Nephron progenitor cell (in vitro differentiated cells): ENCODE measurements around the gene RSF1.

Experiments
- DNase-seq: peaks from one replicate; pipeline ENCODE4 v3.0.0; 2021
- H3K27ac Mint-ChIP-seq: 2 replicates; pipeline ENCODE4 v1.8.0; 2021; ENCODE audit warnings: mild to moderate bottlenecking, moderate library complexity, mixed read lengths
- H3K27me3 Mint-ChIP-seq: 2 replicates; pipeline ENCODE4 v1.8.0; 2021; ENCODE audit warnings: mild to moderate bottlenecking, low read depth, mixed read lengths; ENCODE audit not compliant: poor library complexity
- H3K36me3 Mint-ChIP-seq: 2 replicates; pipeline ENCODE4 v1.8.0; 2021; ENCODE audit warnings: low read depth, mixed read lengths
- H3K4me1 Mint-ChIP-seq: 2 replicates; pipeline ENCODE4 v1.8.0; 2021; ENCODE audit warnings: mixed read lengths
- H3K4me3 Mint-ChIP-seq: 2 replicates; pipeline ENCODE4 v1.8.0; 2021; ENCODE audit warnings: mild to moderate bottlenecking, moderate library complexity, mixed read lengths
- H3K9me3 Mint-ChIP-seq: 2 replicates; pipeline ENCODE4 v1.8.0; 2021; ENCODE audit warnings: mild to moderate bottlenecking, moderate library complexity, mixed read lengths
- CTCF ChIP-seq: fragments of 200-600 bp; sonication (generic); IDR thresholded peaks from 2 replicates; pipeline ENCODE4 v1.5.0; 2021; ENCODE audit warnings: antibody characterized with exemption

The RSF1 gene

GRCh38 chr11:77784572-77784971 lies 36.0 kb downstream of the RSF1 start:
- no peaks in the 10 kb centered on the region for H3K4me1 Mint-ChIP-seq

GRCh38 chr11:77783025-77783424 lies 37.5 kb downstream of the RSF1 start:
- Mint-ChIP-seq H3K4me3 (no peak overlapping the region), H3K27ac (no peak overlapping the region), H3K9me3 (no peaks in the 10 kb centered on the region), H3K27me3 (no peaks in the 10 kb centered on the region), H3K36me3 (peaks cover 41% of the 10 kb centered on the region), H3K4me1 (no peaks in the 10 kb centered on the region)
- DNase-seq: no peak
- no peak for TF ChIP-seq CTCF

More at GRCh38 chr11:77784572-77784971, 36.0 kb downstream of the RSF1 start:
- no peak for DNase-seq
- H3K4me3 Mint-ChIP-seq: no peak overlapping the region
- H3K27ac Mint-ChIP-seq: peak overlapping the region; percentile 74
- H3K9me3 Mint-ChIP-seq: peaks cover 8% of the 10 kb centered on the region
- H3K27me3 Mint-ChIP-seq: no peaks in the 10 kb centered on the region
- H3K36me3 Mint-ChIP-seq: peaks cover 54% of the 10 kb centered on the region
- TF ChIP-seq CTCF: no peak

GRCh38 chr11:77779935-77780334 lies 40.6 kb downstream of the RSF1 start:
- Mint-ChIP-seq H3K9me3 (no peaks in the 10 kb centered on the region), H3K4me1 (peaks cover 7% of the 10 kb centered on the region), H3K27me3 (no peaks in the 10 kb centered on the region), H3K36me3 (peaks cover 31% of the 10 kb centered on the region), H3K4me3 (no peak overlapping the region), H3K27ac (no peak overlapping the region)
- no peak for DNase-seq
- TF ChIP-seq CTCF: no peak

- DNase-seq: no peak
- Mint-ChIP-seq H3K36me3 (peaks cover 30% of the 10 kb centered on the region), H3K27me3 (no peaks in the 10 kb centered on the region), H3K4me1 (peaks cover 7% of the 10 kb centered on the region), H3K27ac (no peak overlapping the region), H3K9me3 (no peaks in the 10 kb centered on the region), H3K4me3 (no peak overlapping the region)
- TF ChIP-seq CTCF: no peak
These were observed 42.0 kb downstream of the RSF1 start for GRCh38 chr11:77778549-77778948.

- Mint-ChIP-seq H3K9me3 (no peaks in the 10 kb centered on the region), H3K27me3 (no peaks in the 10 kb centered on the region), H3K4me1 (peaks cover 7% of the 10 kb centered on the region), H3K4me3 (no peak overlapping the region), H3K36me3 (peaks cover 30% of the 10 kb centered on the region), H3K27ac (no peak overlapping the region)
- DNase-seq: no peak
- no peak for TF ChIP-seq CTCF
These were observed 42.4 kb downstream of the RSF1 start for GRCh38 chr11:77778118-77778517.

- DNase-seq: no peak
- Mint-ChIP-seq H3K36me3 (peaks cover 23% of the 10 kb centered on the region), H3K9me3 (no peaks in the 10 kb centered on the region), H3K27me3 (no peaks in the 10 kb centered on the region), H3K4me1 (peaks cover 7% of the 10 kb centered on the region), H3K27ac (no peak overlapping the region), H3K4me3 (no peak overlapping the region)
- no peak for TF ChIP-seq CTCF
These were observed 44.1 kb downstream of the RSF1 start for GRCh38 chr11:77776455-77776854.
